ENCODE results near the gene ADGRL3. TPM values are rescaled to one million over a fixed set of nuclear protein-coding genes. Genes with fewer than 3 reads are reported as not detected.

The ADGRL3 gene
- total and polyA plus RNA-seq, 4 donors, result 0.07 to 1.7 (median 0.82) TPM

- H3K9ac ChIP-seq (ENCODE audit: low read depth in 1 of 2, low read length in 2 of 2), result no peak overlapping the region
- H3K4me3 ChIP-seq (ENCODE audit: low read depth in 1 of 3, low read length in 3 of 3), result no peak overlapping the region
- no peak for DNase-seq (ENCODE audit: low spot score)
- H3K27ac ChIP-seq (ENCODE audit: low read depth in 1 of 2, low read length in 2 of 2), result no peak overlapping the region
- no peaks in the 10 kb centered on the region for H3K4me1 ChIP-seq (ENCODE audit: control insufficient read depth in 4 of 4, insufficient read depth in 4 of 4, low read length in 3 of 4)
- H3K36me3 ChIP-seq (ENCODE audit: control insufficient read depth in 4 of 4, insufficient read depth in 3 of 4, low read depth in 1 of 4, low read length in 3 of 4), result no peaks in the 10 kb centered on the region
- TF ChIP-seq GABPA (IDR thresholded peaks at IDR 0.05 in 1 of 2, conservative IDR thresholded peaks at IDR 0.05 in 1 of 2), result no peak
- TF ChIP-seq HNF4G (IDR thresholded peaks at IDR 0.05), result no peak
- no peak for TF ChIP-seq NR2F2 (IDR thresholded peaks at IDR 0.05)
- TF ChIP-seq RXRA (IDR thresholded peaks at IDR 0.05), result no peak
- H3K27me3 ChIP-seq (ENCODE audit: control insufficient read depth in 4 of 4, insufficient read depth in 4 of 4, low read length in 3 of 4), result no peaks in the 10 kb centered on the region
- 72% methylated on average over 1 of the region's 1 CpG for WGBS
- H3K9me3 ChIP-seq (ENCODE audit: control insufficient read depth in 4 of 4, low read length in 3 of 4), result no peaks in the 10 kb centered on the region
These were observed 120.0 kb downstream of the ADGRL3 start for GRCh38 chr4:61320154-61320553.

- WGBS, result 51% methylated on average over 1 of the region's 1 CpG
- H3K4me3 ChIP-seq (ENCODE audit: low read depth in 1 of 3, low read length in 3 of 3), result no peak overlapping the region
- no peaks in the 10 kb centered on the region for H3K27me3 ChIP-seq (ENCODE audit: control insufficient read depth in 4 of 4, insufficient read depth in 4 of 4, low read length in 3 of 4)
- no peak overlapping the region for H3K9ac ChIP-seq (ENCODE audit: low read depth in 1 of 2, low read length in 2 of 2)
- H3K36me3 ChIP-seq (ENCODE audit: control insufficient read depth in 4 of 4, insufficient read depth in 3 of 4, low read depth in 1 of 4, low read length in 3 of 4), result no peaks in the 10 kb centered on the region
- no peak for DNase-seq (ENCODE audit: low spot score)
- TF ChIP-seq GABPA (IDR thresholded peaks at IDR 0.05 in 1 of 2, conservative IDR thresholded peaks at IDR 0.05 in 1 of 2) (no peak), FOXA1 (IDR thresholded peaks at IDR 0.05) (no peak), FOXA2 (IDR thresholded peaks at IDR 0.05) (no peak), RAD21 (IDR thresholded peaks at IDR 0.05) (no peak), YY1 (IDR thresholded peaks at IDR 0.05) (no peak), ZBTB33 (IDR thresholded peaks at IDR 0.05) (no peak), RXRA (IDR thresholded peaks at IDR 0.05) (no peak), ATF3 (IDR thresholded peaks at IDR 0.05) (no peak), HNF4A (conservative IDR thresholded peaks at IDR 0.05) (no peak), CTCF (IDR thresholded peaks at IDR 0.05; ENCODE audit: low read depth, low read length, missing input control) (no peak), REST (IDR thresholded peaks at IDR 0.05) (no peak), JUND (IDR thresholded peaks at IDR 0.05) (no peak), NR2F2 (IDR thresholded peaks at IDR 0.05) (no peak)
- H3K4me1 ChIP-seq (ENCODE audit: control insufficient read depth in 4 of 4, insufficient read depth in 4 of 4, low read length in 3 of 4), result no peaks in the 10 kb centered on the region
- H3K9me3 ChIP-seq (ENCODE audit: control insufficient read depth in 4 of 4, low read length in 3 of 4), result no peaks in the 10 kb centered on the region
- H3K27ac ChIP-seq (ENCODE audit: low read depth in 1 of 2, low read length in 2 of 2), result no peak overlapping the region
These were observed 120.5 kb downstream of the ADGRL3 start for GRCh38 chr4:61320631-61321030.

Data from liver (tissue), 9 donors.